Activated CD4-positive, alpha-beta memory T cell treated with anti-CD3 and anti-CD28 coated beads, Interleukin-2, amount 10 ng/mL, durations not matched to agents 7 days and 5 days (primary cell): ENCODE measurements around the gene SUPT5H. TPM values are rescaled to one million over a fixed set of nuclear protein-coding genes. Genes with fewer than 3 reads are reported as not detected.

ENCODE experiments used
- CTCF ChIA-PET: fragments of 350-600 bp; sonication (Branson Sonifier 250); formaldehyde crosslinking; loops from one replicate; lab custom pipeline; 2021; ENCODE audit warnings: antibody characterized with exemption, inconsistent platforms; lab: Charles Lee
- POLR2A ChIA-PET: fragments of 350-600 bp; sonication (Branson Sonifier 250); formaldehyde crosslinking; loops from one replicate; lab custom pipeline; 2021; ENCODE audit warnings: antibody characterized with exemption; lab: Charles Lee
- DNase-seq: peaks from one replicate; pipeline ENCODE4 v3.0.0-alpha.2; 2020
- H3K27ac Mint-ChIP-seq: one replicate; pipeline ENCODE4 v1.8.0; 2021; ENCODE audit warnings: mild to moderate bottlenecking, mixed read lengths
- H3K27me3 Mint-ChIP-seq: one replicate; pipeline ENCODE4 v1.8.0; 2021; ENCODE audit warnings: mixed read lengths
- H3K36me3 Mint-ChIP-seq: one replicate; pipeline ENCODE4 v1.8.0; 2021; ENCODE audit warnings: low read depth, mixed read lengths
- H3K4me1 Mint-ChIP-seq: one replicate; pipeline ENCODE4 v1.8.0; 2021; ENCODE audit warnings: mixed read lengths
- H3K4me3 Mint-ChIP-seq: one replicate; pipeline ENCODE4 v1.8.0; 2021; ENCODE audit warnings: mild to moderate bottlenecking, mixed read lengths
- H3K9me3 Mint-ChIP-seq: one replicate; pipeline ENCODE4 v1.8.0; 2021; ENCODE audit warnings: mixed read lengths
- total RNA-seq, 2 experiments: library from RNA; stranded (reverse); gene quantifications; one replicate each; pipeline ENCODE4 v1.2.3, GENCODE V29; 2021

Gene SUPT5H
- total RNA-seq, 2 experiments from 2014 or later = 153 to 159 TPM

- Mint-ChIP-seq H3K27me3 (peaks cover 54% of the 10 kb centered on the region), H3K36me3 (peaks cover 5% of the 10 kb centered on the region), H3K9me3 (no peaks in the 10 kb centered on the region), H3K27ac (no peak overlapping the region), H3K4me1 (peaks cover 21% of the 10 kb centered on the region), H3K4me3 (peak overlapping the region; percentile 62)
- CTCF ChIA-PET = no interaction called here
- DNase-seq = peak; percentile 54
- POLR2A ChIA-PET = interaction anchor here (0.9 to 1.0 kb wide), 2 partner anchors 8 to 25 kb away, joined by 3 to 4 read pairs; partner anchors contain the start of genes DLL3 and EID2B
These were observed 61.7 kb downstream of the SUPT5H start for GRCh38 chr19:39506944-39507714.

GRCh38 chr19:39507715-39508364, 62.5 kb downstream of the SUPT5H start:
- Mint-ChIP-seq H3K36me3 (peaks cover 5% of the 10 kb centered on the region), H3K27me3 (peaks cover 54% of the 10 kb centered on the region), H3K9me3 (no peaks in the 10 kb centered on the region), H3K4me3 (peak overlapping the region; percentile 62), H3K27ac (no peak overlapping the region), H3K4me1 (peaks cover 21% of the 10 kb centered on the region)
- POLR2A ChIA-PET = interaction anchor here (0.9 kb wide), 1 partner anchor 9 kb away, joined by 4 read pairs; the partner anchor contains the start of gene DLL3
- DNase-seq = no peak
- CTCF ChIA-PET = no interaction called here

- DNase-seq = no peak
- Mint-ChIP-seq H3K4me1 (peaks cover 17% of the 10 kb centered on the region), H3K27ac (no peak overlapping the region), H3K9me3 (no peaks in the 10 kb centered on the region), H3K36me3 (peaks cover 5% of the 10 kb centered on the region), H3K27me3 (peaks cover 56% of the 10 kb centered on the region), H3K4me3 (no peak overlapping the region)
- ChIA-PET CTCF (no interaction called here), POLR2A (no interaction called here)
These were observed 63.2 kb downstream of the SUPT5H start for GRCh38 chr19:39508629-39509028.

- H3K27me3 Mint-ChIP-seq = peaks cover 56% of the 10 kb centered on the region
- H3K36me3 Mint-ChIP-seq = peaks cover 5% of the 10 kb centered on the region
- peaks cover 17% of the 10 kb centered on the region for H3K4me1 Mint-ChIP-seq
- H3K27ac Mint-ChIP-seq = no peak overlapping the region
- POLR2A ChIA-PET = no interaction called here
- no peak overlapping the region for H3K4me3 Mint-ChIP-seq
- CTCF ChIA-PET = interaction anchor here (0.7 kb wide), 1 partner anchor 25 kb away, joined by 3 read pairs; no protein-coding TSS in a partner anchor
- no peaks in the 10 kb centered on the region for H3K9me3 Mint-ChIP-seq
- DNase-seq = no peak
These were observed 63.9 kb downstream of the SUPT5H start for GRCh38 chr19:39509233-39509632.

GRCh38 chr19:39512988-39513387, 67.6 kb downstream of the SUPT5H start:
- H3K9me3 Mint-ChIP-seq = no peaks in the 10 kb centered on the region
- no peak for DNase-seq
- H3K27me3 Mint-ChIP-seq = peaks cover 53% of the 10 kb centered on the region
- CTCF ChIA-PET = interaction anchor here (0.8 to 1.2 kb wide), 2 partner anchors 12 to 68 kb away, joined by 4 read pairs; partner anchors contain the start of gene SUPT5H
- H3K4me1 Mint-ChIP-seq = peaks cover 12% of the 10 kb centered on the region
- no peak overlapping the region for H3K27ac Mint-ChIP-seq
- peaks cover 4% of the 10 kb centered on the region for H3K36me3 Mint-ChIP-seq
- no peak overlapping the region for H3K4me3 Mint-ChIP-seq
- POLR2A ChIA-PET = interaction anchor here (1.5 kb wide), 1 partner anchor 162 kb away, joined by 3 read pairs; no protein-coding TSS in a partner anchor

- Mint-ChIP-seq H3K27ac (no peak within 1 kb of the TSS), H3K9me3 (no peaks in the 10 kb centered on the region), H3K27me3 (peaks cover 44% of the 10 kb centered on the region), H3K4me1 (peaks cover 10% of the 10 kb centered on the region), H3K36me3 (peaks cover 4% of the 10 kb centered on the region), H3K4me3 (no peak within 1 kb of the TSS)
- no peak for DNase-seq
- CTCF ChIA-PET = interaction anchor here (1.3 to 1.9 kb wide), 2 partner anchors 12 to 41 kb away, joined by 3 to 9 read pairs; no protein-coding TSS in a partner anchor
- POLR2A ChIA-PET = interaction anchor here (1.0 to 1.3 kb wide), 2 partner anchors 12 to 17 kb away, joined by 3 to 4 read pairs; partner anchors contain the start of gene EID2B
These were observed 69.6 kb downstream of the SUPT5H start, which contains the start of gene SELENOV for GRCh38 chr19:39514840-39515550. Gene SELENOV (plus strand): TSS chr19:39515139. CDS start chr19:39515213, 74 bp downstream.

GRCh38 chr19:39515551-39516191, 70.3 kb downstream of the SUPT5H start:
- H3K36me3 Mint-ChIP-seq = peaks cover 4% of the 10 kb centered on the region
- no peak overlapping the region for H3K27ac Mint-ChIP-seq
- CTCF ChIA-PET = interaction anchor here (1.3 kb wide), 1 partner anchor 42 kb away, joined by 3 read pairs; no protein-coding TSS in a partner anchor
- H3K4me1 Mint-ChIP-seq = peaks cover 10% of the 10 kb centered on the region
- POLR2A ChIA-PET = interaction anchor here (1.0 kb wide), 1 partner anchor 17 kb away, joined by 3 read pairs; the partner anchor contains the start of gene EID2B
- no peak overlapping the region for H3K4me3 Mint-ChIP-seq
- no peaks in the 10 kb centered on the region for H3K9me3 Mint-ChIP-seq
- no peak for DNase-seq
- peaks cover 44% of the 10 kb centered on the region for H3K27me3 Mint-ChIP-seq

- no peak overlapping the region for H3K4me3 Mint-ChIP-seq
- DNase-seq = no peak
- H3K4me1 Mint-ChIP-seq = peaks cover 10% of the 10 kb centered on the region
- ChIA-PET POLR2A (no interaction called here), CTCF (interaction anchor here (1.3 kb wide), 1 partner anchor 42 kb away, joined by 3 read pairs; no protein-coding TSS in a partner anchor)
- H3K27ac Mint-ChIP-seq = no peak overlapping the region
- H3K9me3 Mint-ChIP-seq = no peaks in the 10 kb centered on the region
- H3K36me3 Mint-ChIP-seq = peaks cover 4% of the 10 kb centered on the region
- H3K27me3 Mint-ChIP-seq = peaks cover 44% of the 10 kb centered on the region
These were observed 70.9 kb downstream of the SUPT5H start for GRCh38 chr19:39516270-39516669.

GRCh38 chr19:39517432-39517831, 72.0 kb downstream of the SUPT5H start:
- ChIA-PET CTCF (interaction anchor here (0.6 to 1.2 kb wide), 3 partner anchors 44 to 104 kb away, joined by 3 read pairs; no protein-coding TSS in a partner anchor), POLR2A (interaction anchor here (2.5 kb wide), 1 partner anchor 15 kb away, joined by 8 read pairs; the partner anchor contains the start of gene EID2B)
- Mint-ChIP-seq H3K9me3 (no peaks in the 10 kb centered on the region), H3K27ac (no peak overlapping the region), H3K36me3 (peaks cover 4% of the 10 kb centered on the region), H3K27me3 (peaks cover 43% of the 10 kb centered on the region), H3K4me3 (no peak overlapping the region), H3K4me1 (peaks cover 10% of the 10 kb centered on the region)
- DNase-seq = no peak

GRCh38 chr19:39518458-39518857, 73.1 kb downstream of the SUPT5H start:
- Mint-ChIP-seq H3K27ac (no peak overlapping the region), H3K36me3 (peaks cover 4% of the 10 kb centered on the region), H3K9me3 (no peaks in the 10 kb centered on the region), H3K4me1 (peaks cover 10% of the 10 kb centered on the region), H3K4me3 (no peak overlapping the region), H3K27me3 (peaks cover 36% of the 10 kb centered on the region)
- POLR2A ChIA-PET = interaction anchor here (2.5 kb wide), 1 partner anchor 14 kb away, joined by 8 read pairs; the partner anchor contains the start of gene EID2B
- no peak for DNase-seq
- CTCF ChIA-PET = interaction anchor here (0.6 to 2.5 kb wide), 5 partner anchors 14 to 1175 kb away, joined by 3 to 8 read pairs (median 3); partner anchors contain the start of gene EID2B

GRCh38 chr19:39518975-39519374, 73.6 kb downstream of the SUPT5H start:
- Mint-ChIP-seq H3K36me3 (peaks cover 4% of the 10 kb centered on the region), H3K27ac (no peak overlapping the region), H3K9me3 (no peaks in the 10 kb centered on the region), H3K27me3 (peaks cover 31% of the 10 kb centered on the region), H3K4me1 (peaks cover 10% of the 10 kb centered on the region), H3K4me3 (no peak overlapping the region)
- ChIA-PET CTCF (interaction anchor here (0.5 to 2.5 kb wide), 2 partner anchors 14 to 74 kb away, joined by 3 to 8 read pairs; partner anchors contain the start of genes EID2B and SUPT5H), POLR2A (interaction anchor here (2.5 kb wide), 1 partner anchor 14 kb away, joined by 8 read pairs; the partner anchor contains the start of gene EID2B)
- DNase-seq = no peak
